Smooth muscle cell (in vitro differentiated cells): Measurements from ENCODE around the gene RFX3. TPM values are rescaled to one million over a fixed set of nuclear protein-coding genes. Genes with fewer than 3 reads are reported as not detected.

ENCODE experiments used
- DNase-seq: peaks from one replicate; lab custom pipeline; 2025; ENCODE audit not compliant: unreplicated experiment; lab: John Stamatoyannopoulos, UW
- H2AFZ ChIP-seq: fragments of 200-600 bp; sonication (generic); 2 replicates; pipeline ENCODE4 v1.6.0; 2016; ENCODE audit warnings: antibody characterized with exemption, low read depth, mild to moderate bottlenecking
- H3F3A ChIP-seq: fragments of 200-600 bp; sonication (generic); 2 replicates; pipeline ENCODE4 v1.6.0; 2017; ENCODE audit warnings: antibody characterized with exemption, low read depth
- H3K27ac ChIP-seq: fragments of 200-600 bp; sonication (generic); 2 replicates; pipeline ENCODE4 v1.5.1; 2016; ENCODE audit warnings: low read depth, mild to moderate bottlenecking
- H3K27me3 ChIP-seq: fragments of 200-600 bp; sonication (generic); 2 replicates; pipeline ENCODE4 v1.6.1; 2016; ENCODE audit warnings: low read depth, mild to moderate bottlenecking
- H3K36me3 ChIP-seq: fragments of 200-600 bp; sonication (generic); 2 replicates; pipeline ENCODE4 v1.5.1; 2016; ENCODE audit warnings: low read depth
- H3K4me1 ChIP-seq: fragments of 200-600 bp; sonication (generic); 2 replicates; pipeline ENCODE4 v1.5.1; 2016; ENCODE audit warnings: low read depth
- H3K4me2 ChIP-seq: fragments of 200-600 bp; sonication (generic); 2 replicates; pipeline ENCODE4 v1.6.0; 2016; ENCODE audit warnings: mild to moderate bottlenecking
- H3K4me3 ChIP-seq: fragments of 200-600 bp; sonication (generic); 2 replicates; pipeline ENCODE4 v1.5.1; 2016; ENCODE audit warnings: mild to moderate bottlenecking
- H3K79me2 ChIP-seq: fragments of 200-600 bp; sonication (generic); 2 replicates; pipeline ENCODE4 v1.6.0; 2016; ENCODE audit warnings: low read depth, mild to moderate bottlenecking
- H3K9ac ChIP-seq: fragments of 200-600 bp; sonication (generic); 2 replicates; pipeline ENCODE4 v1.6.0; 2016; ENCODE audit warnings: low read depth
- H3K9me3 ChIP-seq: fragments of 200-600 bp; sonication (generic); replicated peaks from 2 replicates; pipeline ENCODE4 v1.5.1; 2016; ENCODE audit warnings: low read depth
- H4K20me1 ChIP-seq: fragments of 200-600 bp; sonication (generic); 2 replicates; pipeline ENCODE4 v1.6.0; 2016; ENCODE audit warnings: low read depth
- WGBS: methylation state at CpG from one replicate; pipeline ENCODE4 v1.1.7; 2016; ENCODE audit warnings: low lambda C conversion rate; 5-methylcytosine and 5-hydroxymethylcytosine counted together
- polyA plus RNA-seq: library from polyadenylated mRNA; unstranded; fragments of >200 nt; fragmentation: Nextera tagmentation; extraction: Ambion mirVana; gene quantifications from 2 replicates; pipeline ENCODE4 v1.2.1, GENCODE V29; 2016
- total RNA-seq: library from RNA; depleted of rRNA; stranded (reverse); fragments of >200 nt; gene quantifications from 2 replicates; pipeline ENCODE4 v1.2.3, GENCODE V29; 2014
- TF ChIP-seq, protein P1 (sequence below): fragments of 200-600 bp; sonication (generic); IDR thresholded peaks from 2 replicates; pipeline ENCODE4 v1.5.1; 2017; ENCODE audit warnings: borderline replicate concordance, mild to moderate bottlenecking, antibody characterized with exemption; ENCODE audit not compliant: insufficient read depth, poor library complexity, severe bottlenecking

RFX3 gene
- total and polyA plus RNA-seq, 2 experiments from 2014 or later, result 4.4 to 14.1 TPM

DNA sequence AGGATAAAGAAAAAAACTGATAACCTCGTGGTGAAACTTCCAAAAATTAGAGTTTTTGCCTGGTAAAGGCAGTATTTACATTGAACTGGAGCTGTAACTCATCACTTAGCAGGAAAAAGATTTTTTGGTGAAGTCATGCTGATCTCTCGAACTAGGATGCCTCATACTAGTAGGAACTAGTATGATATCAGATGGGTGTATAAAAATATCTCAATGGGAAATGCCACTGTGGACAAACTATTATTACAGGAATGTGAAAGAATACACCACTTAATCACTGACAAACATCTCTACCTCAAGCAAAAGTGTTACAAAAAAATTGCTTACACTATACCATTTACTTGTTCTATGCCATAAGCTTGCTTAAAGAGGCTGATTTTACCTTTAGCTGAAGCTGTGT is 28.4 kb downstream of the RFX3 start:
- Histone ChIP-seq H3K79me2 (peaks cover 25% of the 10 kb centered on the region), H2AFZ (no peak overlapping the region), H3K4me3 (no peak overlapping the region), H3K9me3 (no peaks in the 10 kb centered on the region), H3F3A (no peaks in the 10 kb centered on the region), H3K4me2 (no peak overlapping the region), H3K9ac (no peak overlapping the region), H3K4me1 (peaks cover 37% of the 10 kb centered on the region), H3K36me3 (no peaks in the 10 kb centered on the region), H4K20me1 (peaks cover 4% of the 10 kb centered on the region), H3K27me3 (no peaks in the 10 kb centered on the region), H3K27ac (no peak overlapping the region)
- WGBS, result 60% methylated on average over 2 of the region's 2 CpGs
- DNase-seq, result no peak
- TF ChIP-seq, protein P1, sequence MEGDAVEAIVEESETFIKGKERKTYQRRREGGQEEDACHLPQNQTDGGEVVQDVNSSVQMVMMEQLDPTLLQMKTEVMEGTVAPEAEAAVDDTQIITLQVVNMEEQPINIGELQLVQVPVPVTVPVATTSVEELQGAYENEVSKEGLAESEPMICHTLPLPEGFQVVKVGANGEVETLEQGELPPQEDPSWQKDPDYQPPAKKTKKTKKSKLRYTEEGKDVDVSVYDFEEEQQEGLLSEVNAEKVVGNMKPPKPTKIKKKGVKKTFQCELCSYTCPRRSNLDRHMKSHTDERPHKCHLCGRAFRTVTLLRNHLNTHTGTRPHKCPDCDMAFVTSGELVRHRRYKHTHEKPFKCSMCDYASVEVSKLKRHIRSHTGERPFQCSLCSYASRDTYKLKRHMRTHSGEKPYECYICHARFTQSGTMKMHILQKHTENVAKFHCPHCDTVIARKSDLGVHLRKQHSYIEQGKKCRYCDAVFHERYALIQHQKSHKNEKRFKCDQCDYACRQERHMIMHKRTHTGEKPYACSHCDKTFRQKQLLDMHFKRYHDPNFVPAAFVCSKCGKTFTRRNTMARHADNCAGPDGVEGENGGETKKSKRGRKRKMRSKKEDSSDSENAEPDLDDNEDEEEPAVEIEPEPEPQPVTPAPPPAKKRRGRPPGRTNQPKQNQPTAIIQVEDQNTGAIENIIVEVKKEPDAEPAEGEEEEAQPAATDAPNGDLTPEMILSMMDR, result no peak

DNA sequence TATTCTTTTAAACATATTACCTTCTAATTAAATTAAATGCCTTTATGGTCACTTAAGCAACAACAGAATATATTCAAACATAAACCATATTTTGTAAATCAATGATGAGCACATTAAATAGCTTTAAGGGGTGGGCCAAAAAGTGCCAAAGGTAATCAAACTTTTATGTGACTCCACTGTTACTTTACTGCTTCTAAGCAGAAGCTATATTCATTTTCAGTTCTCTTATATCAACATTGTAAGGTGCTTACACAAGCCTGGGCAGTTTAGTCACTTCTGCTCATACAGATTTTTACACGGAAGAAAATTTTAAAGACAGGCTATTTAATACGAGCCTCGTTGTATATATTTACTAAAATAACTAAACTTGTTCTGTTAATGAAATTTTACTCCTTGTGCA is 29.9 kb downstream of the RFX3 start:
- Histone ChIP-seq H3K9me3 (no peaks in the 10 kb centered on the region), H3K4me3 (no peak overlapping the region), H2AFZ (no peak overlapping the region), H3K27me3 (no peaks in the 10 kb centered on the region), H3K36me3 (no peaks in the 10 kb centered on the region), H3K27ac (no peak overlapping the region), H3K4me2 (no peak overlapping the region), H3K9ac (no peak overlapping the region), H3K79me2 (peaks cover 22% of the 10 kb centered on the region), H3K4me1 (peaks cover 37% of the 10 kb centered on the region), H3F3A (no peaks in the 10 kb centered on the region), H4K20me1 (peaks cover 4% of the 10 kb centered on the region)
- TF ChIP-seq, protein P1, result no peak
- WGBS, result 91% methylated on average over 3 of the region's 3 CpGs
- no peak for DNase-seq

- no peak overlapping the region for H3K4me2 ChIP-seq
Measured at GRCh38 chr9:3492214-3492613, 33.6 kb downstream of the RFX3 start.

DNA sequence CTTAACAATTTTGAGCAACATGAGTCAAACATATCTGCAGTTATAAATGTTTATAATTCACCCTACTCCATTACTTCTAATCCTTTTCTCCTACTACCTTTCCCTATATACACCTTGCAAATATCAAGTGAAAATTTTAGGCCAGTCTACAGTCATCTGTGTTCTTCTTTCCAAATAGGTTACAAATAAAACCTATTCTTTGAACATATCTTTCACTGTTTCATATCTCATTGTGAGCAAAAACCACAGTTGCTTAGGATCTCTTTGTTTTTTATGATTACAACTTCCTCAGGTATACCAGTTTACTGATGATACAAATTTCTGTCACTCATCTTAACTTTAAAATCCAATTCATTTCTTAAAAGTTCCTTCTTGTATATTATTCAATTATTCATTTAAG is 34.4 kb downstream of the RFX3 start:
- H3K36me3 ChIP-seq, result no peaks in the 10 kb centered on the region
- peaks cover 9% of the 10 kb centered on the region for H3K4me1 ChIP-seq
- no peak overlapping the region for H3K27ac ChIP-seq
- no peak overlapping the region for H3K4me2 ChIP-seq
- H3K79me2 ChIP-seq, result peaks cover 19% of the 10 kb centered on the region
- TF ChIP-seq, protein P1, result no peak
- H3K27me3 ChIP-seq, result no peaks in the 10 kb centered on the region
- no peak for DNase-seq
- no peak overlapping the region for H2AFZ ChIP-seq
- H3K9ac ChIP-seq, result no peak overlapping the region
- no peaks in the 10 kb centered on the region for H3F3A ChIP-seq
- H3K4me3 ChIP-seq, result no peak overlapping the region
- H4K20me1 ChIP-seq, result no peaks in the 10 kb centered on the region
- H3K9me3 ChIP-seq, result no peaks in the 10 kb centered on the region

More at GRCh38 chr9:3492214-3492613, 33.6 kb downstream of the RFX3 start:
- Histone ChIP-seq H3K36me3 (no peaks in the 10 kb centered on the region), H4K20me1 (peaks cover 4% of the 10 kb centered on the region), H3K4me3 (no peak overlapping the region), H3K27ac (no peak overlapping the region), H3K9me3 (no peaks in the 10 kb centered on the region), H3K79me2 (peaks cover 19% of the 10 kb centered on the region), H3K9ac (no peak overlapping the region), H3K4me1 (peaks cover 14% of the 10 kb centered on the region), H3F3A (no peaks in the 10 kb centered on the region), H2AFZ (no peak overlapping the region), H3K27me3 (no peaks in the 10 kb centered on the region)
- TF ChIP-seq, protein P1, result no peak
- no peak for DNase-seq
- WGBS, result 95% methylated on average over 4 of the region's 4 CpGs
